HepG2 (cell line): Measurements from ENCODE around the gene ETS2. TPM values are rescaled to one million over a fixed set of nuclear protein-coding genes. Genes with fewer than 3 reads are reported as not detected.

Experiments
- BRD4 ChIP-seq: sonication (generic); formaldehyde crosslinking; IDR thresholded peaks from 2 replicates; pipeline ENCODE4 v1.4.0; 2020; ENCODE audit warnings: missing genetic modification reagents
- CENPX ChIP-seq: sonication (generic); formaldehyde crosslinking; IDR thresholded peaks from 2 replicates; pipeline ENCODE4 v1.9.0; 2021; ENCODE audit warnings: mild to moderate bottlenecking, missing genetic modification reagents, moderate library complexity
- CREBL2 ChIP-seq: sonication (generic); formaldehyde crosslinking; IDR thresholded peaks from 2 replicates; pipeline ENCODE4 v1.8.1; 2023; ENCODE audit warnings: missing genetic modification reagents, mild to moderate bottlenecking, borderline replicate concordance
- GATAD2A ChIP-seq: IDR thresholded peaks from 2 replicates; pipeline ENCODE4 v1.6.1; 2016
- ISL2 ChIP-seq: sonication (generic); formaldehyde crosslinking; IDR thresholded peaks from 2 replicates; pipeline ENCODE4 v1.5.0; 2020; ENCODE audit warnings: missing genetic modification reagents
- LCORL ChIP-seq, 2 experiments: fragments of 450-650 bp in 1 of 2; sonication (generic) in 1 of 2; formaldehyde crosslinking in 1 of 2; IDR thresholded peaks; 2 replicates each; pipeline versions ENCODE4 v1.5.0 to v1.6.1; 2017 to 2020; ENCODE audit warnings: antibody characterized with exemption in 1 of 2, missing genetic modification reagents in 1 of 2
- POGK ChIP-seq: sonication (generic); formaldehyde crosslinking; conservative IDR thresholded peaks from 2 replicates; pipeline ENCODE4 v1.8.0; 2022; ENCODE audit warnings: mild to moderate bottlenecking, moderate library complexity, missing genetic modification reagents
- TAF1 ChIP-seq: sonication (generic); formaldehyde crosslinking; IDR thresholded peaks from 2 replicates; pipeline ENCODE4 v1.4.0; 2020; ENCODE audit warnings: missing genetic modification reagents
- TCF12 ChIP-seq, 2 experiments: fragments of 450-650 bp in 1 of 2; sonication (generic) in 1 of 2; formaldehyde crosslinking in 1 of 2; IDR thresholded peaks; 2 replicates each; pipeline versions ENCODE4 v1.6.1 to v1.8.0; 2017 to 2022; ENCODE audit warnings: antibody characterized with exemption in 1 of 2, mild to moderate bottlenecking in 1 of 2, missing genetic modification reagents in 1 of 2, moderate library complexity in 1 of 2
- TRIM22 ChIP-seq: fragments of 450-650 bp; IDR thresholded peaks from 2 replicates; pipeline ENCODE4 v1.6.1; 2017
- ZBTB37 ChIP-seq: sonication (generic); formaldehyde crosslinking; IDR thresholded peaks from 2 replicates; pipeline ENCODE4 v1.4.0; 2020; ENCODE audit warnings: mild to moderate bottlenecking, missing genetic modification reagents
- ZBTB44 ChIP-seq: sonication (generic); formaldehyde crosslinking; IDR thresholded peaks from 2 replicates; pipeline ENCODE4 v1.4.0; 2020; ENCODE audit warnings: missing genetic modification reagents
- ZFAT ChIP-seq: sonication (generic); formaldehyde crosslinking; conservative IDR thresholded peaks from 2 replicates; pipeline ENCODE4 v1.8.1; 2023; ENCODE audit warnings: missing genetic modification reagents, inconsistent platforms
- ZNF296 ChIP-seq: sonication (generic); formaldehyde crosslinking; conservative IDR thresholded peaks from 2 replicates; pipeline ENCODE4 v1.5.0; 2020; ENCODE audit warnings: mild to moderate bottlenecking, missing genetic modification reagents
- ZNF3 ChIP-seq: IDR thresholded peaks from 2 replicates; pipeline ENCODE4 v1.7.0; 2017; ENCODE audit warnings: inconsistent platforms
- ZNF329 ChIP-seq: sonication (generic); formaldehyde crosslinking; IDR thresholded peaks from 2 replicates; pipeline ENCODE4 v1.9.0; 2021; ENCODE audit warnings: low read depth, mild to moderate bottlenecking, missing genetic modification reagents
- ZNF512 ChIP-seq: sonication (generic); formaldehyde crosslinking; IDR thresholded peaks from 2 replicates; pipeline ENCODE4 v1.4.0; 2020; ENCODE audit warnings: mild to moderate bottlenecking, missing genetic modification reagents
- ZNF543 ChIP-seq: sonication (generic); formaldehyde crosslinking; IDR thresholded peaks from 2 replicates; pipeline ENCODE4 v1.4.0; 2020; ENCODE audit warnings: mild to moderate bottlenecking, missing genetic modification reagents
- ZNF572 ChIP-seq: sonication (generic); formaldehyde crosslinking; IDR thresholded peaks from 2 replicates; pipeline ENCODE4 v1.5.1; 2020; ENCODE audit warnings: mild to moderate bottlenecking, missing genetic modification reagents
- ZNF790 ChIP-seq: sonication (generic); formaldehyde crosslinking; IDR thresholded peaks from 2 replicates; pipeline ENCODE4 v1.8.0; 2022; ENCODE audit warnings: missing genetic modification reagents, mild to moderate bottlenecking, borderline replicate concordance
- polyA plus RNA-seq, 8 experiments: library from polyadenylated mRNA; depleted of rRNA in 3 of 8; stranded (reverse) in 7 of 8; unstranded in 1 of 8; fragments of >200 nt; fragmentation: Illumina TruSeq in 4 of 8; extraction: Trizol in 4 of 8; gene quantifications; 2 replicates each; pipeline versions ENCODE4 v1.2.1 to v1.2.3, GENCODE V29; 2011 to 2016; ENCODE audit warnings: low read depth in 4 of 8, missing spikeins in 1 of 8, mixed read lengths in 1 of 8; ENCODE audit not compliant: insufficient read depth in 1 of 8
- total RNA-seq, 5 experiments: library from RNA; depleted of rRNA; stranded (reverse); fragments of >200 nt; fragmentation: Illumina TruSeq; extraction: Trizol; gene quantifications; 2 replicates each; pipeline ENCODE4 v1.2.3, GENCODE V29; 2016; ENCODE audit warnings: low read depth in 1 of 5

ETS2 gene
- total and polyA plus RNA-seq, 2 of the 13 experiments (the other 11 are each of a cell fraction or from before 2014, with no cell fraction given), result 24.6 to 64.4 TPM

GRCh38 chr21:38805328-38806152 is at the start of gene ETS2 (continued):
- TF ChIP-seq ZNF512, result 0 out of 2 replicates have a peak, but pooled peaks have one; percentile 69
- no peak for TF ChIP-seq CENPX
- 0 out of 2 replicates have a peak, but pooled peaks have one; percentile 38 for TF ChIP-seq ZBTB44 (CRISPR knock-in tag)
- no peak for TF ChIP-seq ZNF3 (CRISPR knock-in tag)
- 0 out of 2 replicates have a peak, but pooled peaks have one; percentile 23 for TF ChIP-seq ZNF329 (CRISPR knock-in tag)
- TF ChIP-seq ZNF790, result peak; percentile 51; the same call in 1 of the 2 replicates
- TF ChIP-seq POGK (CRISPR knock-in tag), result peak; percentile 71; the same call in 1 of the 2 replicates
- no peak for TF ChIP-seq TCF12 (IDR thresholded peaks at IDR 0.05)
- TF ChIP-seq TCF12 (CRISPR knock-in tag; IDR thresholded peaks at IDR 0.05), result peak; percentile 78; the same call in 1 of the 2 replicates
- no peak for TF ChIP-seq ZFAT
- TF ChIP-seq ISL2, result peak; percentile 67
- peak; percentile 86; the same call in 1 of the 2 replicates for TF ChIP-seq ZNF543 (CRISPR knock-in tag)
- TF ChIP-seq TAF1, result peak; percentile 85
- TF ChIP-seq ZBTB37, result 0 out of 2 replicates have a peak, but pooled peaks have one; percentile 57
- no peak; the same call in 1 of the 2 replicates for TF ChIP-seq ZNF572 (CRISPR knock-in tag)
- TF ChIP-seq BRD4 (CRISPR knock-in tag), result no peak; the same call in 1 of the 2 replicates
- peak; percentile 82; the same call in 1 of the 2 replicates for TF ChIP-seq ZNF296 (CRISPR knock-in tag)
- peak; percentile 33; the same call in 1 of the 2 replicates for TF ChIP-seq CREBL2
- no peak for TF ChIP-seq LCORL (IDR thresholded peaks at IDR 0.05)
- peak; percentile 92 for TF ChIP-seq LCORL (CRISPR knock-in tag; IDR thresholded peaks at IDR 0.05)
- TF ChIP-seq GATAD2A (CRISPR knock-in tag), result peak; percentile 65
- TF ChIP-seq TRIM22, result no peak
